GM12801 (cell line): ENCODE data around the gene AFF1.

Experiments used
- TF ChIP-seq, protein P1 (sequence below): IDR thresholded peaks from one replicate; pipeline ENCODE4 v1.5.1; 2011; ENCODE audit warnings: control low read depth; ENCODE audit not compliant: insufficient read length; ENCODE audit errors: extremely low read depth

The AFF1 gene

DNA sequence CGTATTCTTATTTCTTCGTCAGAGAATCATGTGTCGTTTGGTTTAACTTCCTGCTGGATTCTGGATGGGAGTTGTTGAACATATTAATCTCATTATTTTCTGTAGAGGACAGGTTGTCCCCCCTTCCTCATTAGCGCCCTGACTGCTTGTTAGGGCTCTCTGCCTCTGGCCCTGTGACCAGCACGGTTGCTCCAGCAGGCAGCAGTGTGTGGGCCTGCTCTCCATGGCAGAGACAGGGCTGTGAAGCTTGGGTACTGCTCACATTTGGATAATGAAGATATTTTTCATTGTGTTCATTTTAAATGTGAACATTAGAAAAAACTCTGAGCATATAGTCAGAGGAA lies 182.9 kb downstream of the AFF1 start:
- TF ChIP-seq, protein P1, sequence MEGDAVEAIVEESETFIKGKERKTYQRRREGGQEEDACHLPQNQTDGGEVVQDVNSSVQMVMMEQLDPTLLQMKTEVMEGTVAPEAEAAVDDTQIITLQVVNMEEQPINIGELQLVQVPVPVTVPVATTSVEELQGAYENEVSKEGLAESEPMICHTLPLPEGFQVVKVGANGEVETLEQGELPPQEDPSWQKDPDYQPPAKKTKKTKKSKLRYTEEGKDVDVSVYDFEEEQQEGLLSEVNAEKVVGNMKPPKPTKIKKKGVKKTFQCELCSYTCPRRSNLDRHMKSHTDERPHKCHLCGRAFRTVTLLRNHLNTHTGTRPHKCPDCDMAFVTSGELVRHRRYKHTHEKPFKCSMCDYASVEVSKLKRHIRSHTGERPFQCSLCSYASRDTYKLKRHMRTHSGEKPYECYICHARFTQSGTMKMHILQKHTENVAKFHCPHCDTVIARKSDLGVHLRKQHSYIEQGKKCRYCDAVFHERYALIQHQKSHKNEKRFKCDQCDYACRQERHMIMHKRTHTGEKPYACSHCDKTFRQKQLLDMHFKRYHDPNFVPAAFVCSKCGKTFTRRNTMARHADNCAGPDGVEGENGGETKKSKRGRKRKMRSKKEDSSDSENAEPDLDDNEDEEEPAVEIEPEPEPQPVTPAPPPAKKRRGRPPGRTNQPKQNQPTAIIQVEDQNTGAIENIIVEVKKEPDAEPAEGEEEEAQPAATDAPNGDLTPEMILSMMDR: no peak

DNA sequence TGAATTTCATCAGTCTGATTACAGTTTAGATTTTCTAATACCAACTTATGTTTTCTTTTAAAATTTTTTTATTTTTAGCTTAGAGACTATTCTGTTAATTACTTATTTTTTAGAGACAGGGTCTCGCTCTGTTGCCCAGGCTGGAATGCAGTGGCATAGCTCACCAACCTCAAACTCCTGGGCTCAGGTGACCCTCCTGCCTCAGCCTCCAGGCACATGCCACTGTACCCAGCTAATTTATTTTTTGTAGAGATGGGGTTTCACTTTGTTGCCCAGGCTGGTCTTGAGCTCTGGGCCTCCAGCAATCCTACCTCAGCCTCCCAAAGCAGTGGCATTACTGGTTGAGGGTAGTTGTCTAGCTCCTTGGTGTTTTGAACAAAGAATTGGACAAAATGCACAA lies 183.6 kb downstream of the AFF1 start:
- TF ChIP-seq, protein P1: no peak

- TF ChIP-seq, protein P1: no peak
Observed at GRCh38 chr4:87118826-87119225, 184.0 kb downstream of the AFF1 start.

DNA sequence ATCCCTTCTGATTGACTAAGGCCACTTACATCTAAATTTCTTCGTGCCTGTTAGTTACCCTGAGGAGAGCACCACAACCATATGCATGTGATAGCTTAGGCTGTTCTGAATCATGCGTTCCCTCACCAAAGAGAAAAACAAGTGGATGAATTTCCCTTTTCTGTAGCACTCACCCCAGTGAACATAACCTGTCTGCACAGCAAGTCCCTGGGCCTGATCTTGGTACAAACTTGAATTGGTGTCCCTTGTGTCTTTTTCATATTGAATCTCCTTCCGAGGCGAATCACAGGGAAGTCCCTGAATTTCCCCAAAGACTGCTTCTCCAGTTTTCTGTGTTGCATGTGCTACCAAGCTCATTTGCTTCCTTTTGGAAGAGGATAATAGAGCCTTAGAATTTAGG lies 185.2 kb downstream of the AFF1 start:
- TF ChIP-seq, protein P1: no peak

GRCh38 chr4:87120411-87121162 lies 185.8 kb downstream of the AFF1 start:
- TF ChIP-seq, protein P1: no peak

DNA sequence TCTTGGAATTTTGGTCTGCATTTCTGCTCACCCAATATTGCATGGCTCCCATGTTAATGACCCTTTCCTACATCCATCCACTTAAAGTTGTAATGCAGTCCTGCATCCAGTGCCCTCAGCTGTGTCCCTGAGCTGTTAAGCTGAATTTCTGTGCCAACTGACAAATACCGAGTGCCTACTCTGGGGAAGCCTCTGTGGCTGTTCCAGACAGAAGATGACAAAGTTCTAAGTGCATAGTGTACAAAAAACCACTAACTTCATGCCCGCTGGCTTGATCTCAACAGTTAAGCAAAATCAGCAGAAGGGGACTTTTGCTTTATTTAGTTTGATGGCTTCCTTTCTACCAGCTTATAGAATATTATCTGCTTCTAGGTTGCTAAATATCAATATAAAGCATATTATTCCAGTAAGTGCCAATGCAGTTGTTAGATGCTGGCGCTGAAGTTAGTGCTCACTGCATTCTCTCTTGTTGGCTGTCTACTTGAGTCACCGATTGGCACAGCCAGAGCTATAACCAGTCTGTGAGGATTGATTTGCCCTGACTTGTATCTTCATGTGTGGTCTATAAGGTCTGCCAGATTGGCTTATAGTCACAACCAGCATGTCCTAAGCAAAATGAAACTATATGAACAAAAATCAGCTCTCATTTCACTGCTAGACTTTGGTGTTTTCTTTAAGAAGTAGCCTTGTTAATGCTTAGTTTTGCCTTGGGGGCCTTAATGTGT lies 186.7 kb downstream of the AFF1 start:
- TF ChIP-seq, protein P1: no peak

- TF ChIP-seq, protein P1: no peak
Observed at GRCh38 chr4:87122252-87122651, 187.4 kb downstream of the AFF1 start.
